B cell (primary cell): ENCODE data around the gene ACAD10.

ENCODE experiments used
- EZH2 ChIP-seq: IDR thresholded peaks from 2 replicates; pipeline ENCODE4 v1.6.1; 2012; ENCODE audit warnings: borderline replicate concordance, low read depth, mild to moderate bottlenecking, moderate library complexity, low read length; ENCODE audit not compliant: insufficient read depth, poor library complexity, severe bottlenecking
- TF ChIP-seq, protein P1 (sequence below): fragments of 200-600 bp; IDR thresholded peaks from one replicate; pipeline ENCODE4 v1.8.0; 2022; ENCODE audit warnings: antibody characterized with exemption, mild to moderate bottlenecking

- TF ChIP-seq, protein P1, sequence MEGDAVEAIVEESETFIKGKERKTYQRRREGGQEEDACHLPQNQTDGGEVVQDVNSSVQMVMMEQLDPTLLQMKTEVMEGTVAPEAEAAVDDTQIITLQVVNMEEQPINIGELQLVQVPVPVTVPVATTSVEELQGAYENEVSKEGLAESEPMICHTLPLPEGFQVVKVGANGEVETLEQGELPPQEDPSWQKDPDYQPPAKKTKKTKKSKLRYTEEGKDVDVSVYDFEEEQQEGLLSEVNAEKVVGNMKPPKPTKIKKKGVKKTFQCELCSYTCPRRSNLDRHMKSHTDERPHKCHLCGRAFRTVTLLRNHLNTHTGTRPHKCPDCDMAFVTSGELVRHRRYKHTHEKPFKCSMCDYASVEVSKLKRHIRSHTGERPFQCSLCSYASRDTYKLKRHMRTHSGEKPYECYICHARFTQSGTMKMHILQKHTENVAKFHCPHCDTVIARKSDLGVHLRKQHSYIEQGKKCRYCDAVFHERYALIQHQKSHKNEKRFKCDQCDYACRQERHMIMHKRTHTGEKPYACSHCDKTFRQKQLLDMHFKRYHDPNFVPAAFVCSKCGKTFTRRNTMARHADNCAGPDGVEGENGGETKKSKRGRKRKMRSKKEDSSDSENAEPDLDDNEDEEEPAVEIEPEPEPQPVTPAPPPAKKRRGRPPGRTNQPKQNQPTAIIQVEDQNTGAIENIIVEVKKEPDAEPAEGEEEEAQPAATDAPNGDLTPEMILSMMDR: no peak
- TF ChIP-seq EZH2: no peak
These were observed 71.7 kb downstream of the ACAD10 start for GRCh38 chr12:111757361-111758119.
